ENCODE data around the gene LGR4. TPM values are rescaled to one million over a fixed set of nuclear protein-coding genes. Genes with fewer than 3 reads are reported as not detected.
A peak's percentile ranks its signal among the peaks of the same experiment; 100 is the strongest.

LGR4 gene
- total and polyA plus RNA-seq, 2 of the 13 experiments (the other 11 are each of a cell fraction or from before 2014, with no cell fraction given): 42.1 to 68.7 TPM

GRCh38 chr11:27475622-27476021, 3.0 kb upstream of the LGR4 start:
- Histone ChIP-seq H3K36me3 (replicated peaks in 1 of 2; ENCODE audit: control insufficient read depth in 1 of 2, insufficient read depth in 2 of 2, low read length in 2 of 2) (no peaks in the 10 kb centered on the region), H4K20me1 (ENCODE audit: insufficient read depth, low read length) (no peaks in the 10 kb centered on the region), H3K4me3 (replicated peaks in 1 of 3; ENCODE audit: insufficient read depth in 1 of 3, low read depth in 2 of 3, low read length in 3 of 3) (no peak overlapping the region; a peak in 1 of 6 replicates), H3K4me1 (ENCODE audit: insufficient read depth, low read length) (peaks cover 38% of the 10 kb centered on the region), H3K27ac (ENCODE audit: extremely low read length, insufficient read depth, low read length) (peak overlapping the region; percentile 59), H3K9ac (ENCODE audit: insufficient read depth, low read depth, low read length) (peak overlapping the region; percentile 10; the same call in 1 of the 2 replicates), H3K9me3 (ENCODE audit: low read length) (no peaks in the 10 kb centered on the region), H3K79me2 (ENCODE audit: insufficient read depth, low read length) (peaks cover 30% of the 10 kb centered on the region), H3K4me2 (ENCODE audit: low read depth, low read length) (peak overlapping the region; percentile 49), H2AFZ (ENCODE audit: low read length) (no peak overlapping the region), H3K27me3 (ENCODE audit: control insufficient read depth in 1 of 2, insufficient read depth in 2 of 2, low read length in 2 of 2) (no peaks in the 10 kb centered on the region; a peak in 1 of 5 replicates)
- BruUV-seq (replicated peaks): no TSS peak
- intact Hi-C loops (cut with micrococcal nuclease; ENCODE audit: unreplicated experiment): loop anchor here (2.0 kb wide), 1 partner anchor 81 kb away; no protein-coding TSS in a partner anchor
- ChIA-PET POLR2A (interaction anchor here (0.7 to 1.7 kb wide), 5 partner anchors 16 to 259 kb away, joined by 3 to 12 read pairs (median 5); no protein-coding TSS in a partner anchor), CTCF (ENCODE audit: low intra/inter-chr PET ratio, low total read pairs) (no interaction called here)
- FAIRE-seq: peak; percentile 83
- in situ Hi-C loops (cut with HindIII; ENCODE audit: extremely low pct_ligation_motif_present, low pct_unique_long_range_greater_than_20kb): loop anchor here (25.0 kb wide), 1 partner anchor 713 kb away; no protein-coding TSS in a partner anchor
- ATAC-seq: peak; percentile 68
- peak; percentile 95 for DNase-seq (ENCODE audit: low spot score)
- WGBS (ENCODE audit: low lambda C conversion rate): 3% methylated on average over 4 of the region's 5 CpGs
- TF ChIP-seq DMTF1 (CRISPR knock-in tag; IDR thresholded peaks at IDR 0.05): no peak
- TF ChIP-seq MATR3 (CRISPR knock-in tag; IDR thresholded peaks at IDR 0.05): no peak
- peak; percentile 78; the same call in 1 of the 2 replicates for TF ChIP-seq ZBTB39 (CRISPR knock-in tag; IDR thresholded peaks at IDR 0.05)
- no peak for TF ChIP-seq NCOA1 (CRISPR knock-in tag; IDR thresholded peaks at IDR 0.05)
- no peak for TF ChIP-seq ZSCAN12 (CRISPR knock-in tag; IDR thresholded peaks at IDR 0.05)
- no peak for TF ChIP-seq FOXC1 (CRISPR knock-in tag; IDR thresholded peaks at IDR 0.05; ENCODE audit: borderline replicate concordance)
- no peak for TF ChIP-seq ZBTB2 (CRISPR knock-in tag; IDR thresholded peaks at IDR 0.05; ENCODE audit: low read depth)
- peak; percentile 63; the same call in 1 of the 2 replicates for TF ChIP-seq THRA (CRISPR knock-in tag; IDR thresholded peaks at IDR 0.05; ENCODE audit: borderline replicate concordance)
- TF ChIP-seq ZNF367 (CRISPR knock-in tag; IDR thresholded peaks at IDR 0.05; ENCODE audit: borderline replicate concordance): no peak
- 0 out of 2 replicates have a peak, but pooled peaks have one; percentile 25 for TF ChIP-seq ZNF605 (CRISPR knock-in tag; IDR thresholded peaks at IDR 0.05)
- peak; percentile 75; the same call in 1 of the 2 replicates for TF ChIP-seq SOX5 (CRISPR knock-in tag; IDR thresholded peaks at IDR 0.05; ENCODE audit: borderline replicate concordance)
- TF ChIP-seq ZNF234 (CRISPR knock-in tag; conservative IDR thresholded peaks at IDR 0.05): no peak
- TF ChIP-seq CSRNP1 (CRISPR knock-in tag; IDR thresholded peaks at IDR 0.05): no peak

Data from HepG2 (cell line).